ENCODE results near the gene SLC36A4.
"Not testable (repeated sequence)": the region's sequence is repeated elsewhere in the genome, so short reads cannot be mapped to it uniquely, and the experiment has no call there.

Gene SLC36A4

DNA sequence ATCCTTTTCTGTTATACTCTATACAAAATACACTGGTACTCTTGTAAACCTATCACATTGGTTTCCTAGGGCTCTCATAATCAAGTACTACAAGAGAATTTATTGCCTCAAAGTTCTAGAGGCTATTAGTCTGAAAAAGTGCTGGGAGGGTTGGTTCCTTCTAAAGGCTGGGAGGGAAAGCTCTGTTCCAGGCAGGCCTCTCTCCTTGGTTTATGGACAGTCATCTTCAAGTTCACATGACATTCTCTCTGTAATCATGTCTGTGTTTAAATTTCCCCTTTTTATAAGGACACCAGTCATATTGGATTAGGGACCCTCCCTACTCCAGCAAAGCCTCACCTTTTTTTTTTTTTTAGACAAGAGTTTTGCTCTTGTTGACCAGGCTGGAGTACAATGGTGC lies 9.1 kb downstream of the SLC36A4 start:
- no peak overlapping the region for H3K4me3 ChIP-seq (ENCODE audit: low read depth, low read length)
- TF ChIP-seq, protein P1, sequence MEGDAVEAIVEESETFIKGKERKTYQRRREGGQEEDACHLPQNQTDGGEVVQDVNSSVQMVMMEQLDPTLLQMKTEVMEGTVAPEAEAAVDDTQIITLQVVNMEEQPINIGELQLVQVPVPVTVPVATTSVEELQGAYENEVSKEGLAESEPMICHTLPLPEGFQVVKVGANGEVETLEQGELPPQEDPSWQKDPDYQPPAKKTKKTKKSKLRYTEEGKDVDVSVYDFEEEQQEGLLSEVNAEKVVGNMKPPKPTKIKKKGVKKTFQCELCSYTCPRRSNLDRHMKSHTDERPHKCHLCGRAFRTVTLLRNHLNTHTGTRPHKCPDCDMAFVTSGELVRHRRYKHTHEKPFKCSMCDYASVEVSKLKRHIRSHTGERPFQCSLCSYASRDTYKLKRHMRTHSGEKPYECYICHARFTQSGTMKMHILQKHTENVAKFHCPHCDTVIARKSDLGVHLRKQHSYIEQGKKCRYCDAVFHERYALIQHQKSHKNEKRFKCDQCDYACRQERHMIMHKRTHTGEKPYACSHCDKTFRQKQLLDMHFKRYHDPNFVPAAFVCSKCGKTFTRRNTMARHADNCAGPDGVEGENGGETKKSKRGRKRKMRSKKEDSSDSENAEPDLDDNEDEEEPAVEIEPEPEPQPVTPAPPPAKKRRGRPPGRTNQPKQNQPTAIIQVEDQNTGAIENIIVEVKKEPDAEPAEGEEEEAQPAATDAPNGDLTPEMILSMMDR (IDR thresholded peaks at IDR 0.05; ENCODE audit: low read depth, low read length), result no peak
- no peak for DNase-seq (ENCODE audit: low read depth, low spot score)
- in situ Hi-C loops (cut with HindIII; ENCODE audit: low sequenced_read_pairs), result no loop called here

DNA sequence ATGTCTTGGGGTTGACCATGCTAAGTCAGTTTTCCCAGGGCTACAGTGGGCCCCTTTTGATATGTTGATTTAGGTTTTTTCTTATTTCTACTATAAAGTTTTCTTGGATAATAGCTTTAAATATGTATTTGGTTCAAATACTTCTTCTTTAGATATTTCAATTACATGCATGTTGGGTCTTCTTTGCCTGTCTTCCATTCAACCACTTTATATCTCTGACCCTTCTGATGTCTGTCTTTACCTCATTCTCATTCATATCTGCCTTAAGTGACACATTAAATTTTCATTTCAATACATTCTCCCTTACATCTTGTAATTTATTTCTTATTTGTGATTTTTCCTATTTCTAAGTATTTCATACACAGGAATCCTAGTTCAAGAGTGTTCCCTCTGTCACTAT lies 10.5 kb downstream of the SLC36A4 start:
- H3K4me3 ChIP-seq (ENCODE audit: low read depth, low read length), result no peak overlapping the region
- TF ChIP-seq, protein P1 (IDR thresholded peaks at IDR 0.05; ENCODE audit: low read depth, low read length), result no peak
- in situ Hi-C loops (cut with HindIII; ENCODE audit: low sequenced_read_pairs), result no loop called here
- no peak for DNase-seq (ENCODE audit: low read depth, low spot score)

DNA sequence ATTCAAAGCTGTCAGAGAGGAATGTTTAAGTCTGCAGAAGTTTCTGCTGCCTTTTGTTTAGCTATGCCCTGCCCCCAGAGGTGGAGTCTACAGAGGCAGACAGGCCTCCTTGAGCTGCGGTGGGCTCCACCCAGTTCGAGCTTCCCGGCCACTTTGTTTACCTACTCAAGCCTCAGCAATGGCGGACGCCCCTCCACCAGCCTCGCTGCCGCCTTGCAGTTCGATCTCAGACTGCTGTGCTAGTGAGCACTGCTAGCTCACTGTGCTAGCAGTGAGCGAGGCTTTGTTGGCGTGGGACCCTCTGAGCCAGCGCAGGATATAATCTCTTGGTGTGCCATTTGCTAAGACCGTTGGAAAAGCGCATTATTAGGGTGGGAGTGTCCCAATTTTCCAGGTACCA lies 19.9 kb downstream of the SLC36A4 start:
- H3K4me3 ChIP-seq (ENCODE audit: low read depth, low read length); DNase-seq (ENCODE audit: low read depth, low spot score); in situ Hi-C loops (cut with HindIII; ENCODE audit: low sequenced_read_pairs): not testable (repeated sequence)

DNA sequence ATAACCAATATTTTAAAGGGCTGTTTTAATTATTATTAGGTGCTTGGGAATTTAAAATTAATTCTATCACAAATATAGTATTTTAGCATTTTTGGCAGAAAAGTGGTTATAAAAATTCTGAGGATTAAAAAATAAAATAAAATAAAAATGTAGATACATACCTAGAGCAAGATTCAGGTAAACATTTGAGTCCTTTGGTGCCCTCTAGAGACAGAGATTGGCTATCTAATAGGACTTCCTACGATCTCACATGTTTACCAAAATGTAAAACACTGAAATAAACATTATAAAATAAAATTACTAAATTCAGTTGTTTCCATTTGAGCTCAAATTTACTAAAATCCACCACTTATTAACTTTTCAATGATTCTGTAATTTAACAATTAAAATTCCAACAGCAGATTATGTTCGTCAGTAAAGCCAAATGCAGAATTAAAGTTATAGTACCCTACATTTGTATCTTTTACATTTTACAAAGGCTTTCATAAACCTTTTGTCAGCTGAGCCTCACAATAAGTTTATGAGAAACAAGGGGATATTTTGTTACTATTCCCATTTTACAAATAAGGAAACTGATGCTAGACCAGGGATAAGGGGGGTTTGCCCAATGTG lies 27.7 kb downstream of the SLC36A4 start:
- H3K4me3 ChIP-seq (ENCODE audit: low read depth, low read length), result no peak overlapping the region
- in situ Hi-C loops (cut with HindIII; ENCODE audit: low sequenced_read_pairs), result no loop called here
- DNase-seq (ENCODE audit: low read depth, low spot score), result peak; percentile 47
- TF ChIP-seq, protein P1 (IDR thresholded peaks at IDR 0.05; ENCODE audit: low read depth, low read length), result peak; percentile 52

DNA sequence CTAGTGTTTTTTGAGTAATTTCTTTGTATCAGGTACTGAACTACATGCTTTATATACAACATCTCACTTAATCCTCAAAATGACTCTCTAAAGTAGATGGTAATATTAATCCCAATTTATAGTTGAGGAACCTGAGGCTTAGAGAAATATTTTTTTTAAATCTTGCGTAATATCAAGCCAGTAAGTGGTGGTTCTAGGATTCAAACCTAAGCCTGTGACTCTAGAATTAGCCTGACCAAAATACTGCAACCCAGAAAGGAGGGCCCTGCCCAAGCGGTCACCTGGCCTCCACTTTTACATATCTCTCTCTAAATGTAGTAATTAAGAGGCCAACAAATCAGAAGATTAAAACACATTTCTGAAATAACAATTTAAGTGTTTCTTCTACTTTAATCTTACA lies 28.6 kb downstream of the SLC36A4 start:
- TF ChIP-seq, protein P1 (IDR thresholded peaks at IDR 0.05; ENCODE audit: low read depth, low read length), result no peak
- H3K4me3 ChIP-seq (ENCODE audit: low read depth, low read length), result no peak overlapping the region
- DNase-seq (ENCODE audit: low read depth, low spot score), result no peak
- in situ Hi-C loops (cut with HindIII; ENCODE audit: low sequenced_read_pairs), result no loop called here

DNA sequence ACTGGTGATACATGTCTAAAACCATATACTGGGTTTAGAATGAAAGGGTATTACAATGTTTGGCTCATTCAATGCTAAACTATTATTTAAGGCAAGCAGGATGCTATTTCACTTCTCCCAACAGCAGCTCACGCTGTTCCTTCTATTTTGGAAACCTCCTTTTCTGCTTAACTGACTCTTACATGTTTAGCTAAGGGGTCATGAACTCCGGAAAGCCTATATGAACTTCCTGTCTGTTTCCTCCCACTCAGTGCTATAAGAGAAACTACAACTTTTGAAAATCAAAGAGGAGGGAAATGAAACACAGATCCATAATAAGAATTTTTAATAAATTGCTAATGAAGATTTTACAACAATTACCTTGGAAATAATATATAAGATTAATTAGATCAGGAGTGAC lies 30.9 kb downstream of the SLC36A4 start:
- DNase-seq (ENCODE audit: low read depth, low spot score), result no peak
- no peak overlapping the region for H3K4me3 ChIP-seq (ENCODE audit: low read depth, low read length)
- in situ Hi-C loops (cut with HindIII; ENCODE audit: low sequenced_read_pairs), result no loop called here
- TF ChIP-seq, protein P1 (IDR thresholded peaks at IDR 0.05; ENCODE audit: low read depth, low read length), result no peak

- no peak overlapping the region for H3K4me3 ChIP-seq (ENCODE audit: low read depth, low read length)
- TF ChIP-seq, protein P1 (IDR thresholded peaks at IDR 0.05; ENCODE audit: low read depth, low read length), result no peak
- DNase-seq (ENCODE audit: low read depth, low spot score), result no peak
- in situ Hi-C loops (cut with HindIII; ENCODE audit: low sequenced_read_pairs), result no loop called here
Observed at GRCh38 chr11:93166194-93166593, 31.6 kb downstream of the SLC36A4 start.
